Right lobe of liver (tissue), 6 donors: Measurements from ENCODE around the gene ADGRV1. TPM values are rescaled to one million over a fixed set of nuclear protein-coding genes. Genes with fewer than 3 reads are reported as not detected.

Experiments
- ATAC-seq, 4 donors: fragments of 200-7000 bp; cut with Tn5 transposase; one replicate each; pipeline ENCODE4 v1.9.1; 2020; ENCODE audit warnings: mild to moderate bottlenecking in 4 of 4, moderate library complexity in 4 of 4
- DNase-seq, 3 donors: peaks; one replicate each; pipeline ENCODE4 v3.0.0-alpha.2; 2020
- H3K27ac ChIP-seq, 3 donors: fragments of 200-600 bp; one replicate each; pipeline ENCODE4 v1.8.0; 2022
- H3K27me3 ChIP-seq, 2 donors: fragments of 200-600 bp; one replicate each; pipeline ENCODE4 v1.8.0; 2022
- H3K36me3 ChIP-seq, 4 donors: fragments of 200-600 bp; sonication (generic) in 1 of 4; one replicate each; pipeline versions ENCODE4 v1.5.1 to v1.8.0; 2017 to 2022; ENCODE audit warnings: control low read depth in 1 of 4
- H3K4me1 ChIP-seq, 4 donors: fragments of 200-600 bp; sonication (generic) in 1 of 4; one replicate each; pipeline versions ENCODE4 v1.5.1 to v1.8.0; 2017 to 2022; ENCODE audit warnings: control low read depth in 1 of 4
- H3K4me3 ChIP-seq, 3 donors: fragments of 200-600 bp; one replicate each; pipeline ENCODE4 v1.8.0; 2022
- H3K9me3 ChIP-seq, 4 donors: fragments of 200-600 bp; sonication (generic) in 1 of 4; one replicate each; pipeline versions ENCODE4 v1.5.1 to v1.8.0; 2017 to 2022; ENCODE audit warnings: control low read depth in 1 of 4
- POLR2A ChIP-seq: fragments of 450-650 bp; IDR thresholded peaks from one replicate; pipeline ENCODE4 v1.6.1; 2017; ENCODE audit warnings: antibody characterized with exemption, mild to moderate bottlenecking
- WGBS: methylation state at CpG from one replicate; pipeline ENCODE4 v1.1.6; 2018; ENCODE audit warnings: low coverage, low lambda C conversion rate; ENCODE audit not compliant: insufficient coverage; ENCODE audit errors: missing lambda C conversion rate; 5-methylcytosine and 5-hydroxymethylcytosine counted together
- intact Hi-C, 2 donors: fragments of 100-400 bp; cut with DNase I; formaldehyde crosslinking; loops; one replicate each; pipeline versions ENCODE4 v1.11.2 to v1.14.1; 2022
- total RNA-seq, 6 experiments: library from RNA; depleted of rRNA in 2 of 6; stranded (reverse); fragments of >200 nt in 2 of 6; fragmentation: NEBNext Ultra II Directional in 3 of 6; extraction: Animal tissue kit (Norgen Biotek cat#: 25700) in 3 of 6; gene quantifications; one replicate each; pipeline versions ENCODE4 v1.1.0 to v1.2.4, GENCODE V29; 2016 to 2023
- TF ChIP-seq, protein P1 (sequence below), 4 donors: fragments of 200-600 bp in 3 of 4; fragments of 450-650 bp in 1 of 4; IDR thresholded peaks; one replicate each; pipeline versions ENCODE4 v1.5.1 to v1.8.0; 2016 to 2022; ENCODE audit warnings: antibody characterized with exemption in 4 of 4, mild to moderate bottlenecking in 2 of 4
- donor health status: DM: no; HTN: yes; CAD: no.
- donor health status: DM: no; HTN: no; CAD: no.
- donor health status: DM: no; HTN: no; CAD: no.
- donor health status: DM: no; HTN: yes; CAD: no.
- donor health status: DM: no; HTN: yes; CAD: no.

The ADGRV1 gene
- total RNA-seq, 6 experiments from 2014 or later = 4.5 to 15.9 (median 7.4) TPM

DNA sequence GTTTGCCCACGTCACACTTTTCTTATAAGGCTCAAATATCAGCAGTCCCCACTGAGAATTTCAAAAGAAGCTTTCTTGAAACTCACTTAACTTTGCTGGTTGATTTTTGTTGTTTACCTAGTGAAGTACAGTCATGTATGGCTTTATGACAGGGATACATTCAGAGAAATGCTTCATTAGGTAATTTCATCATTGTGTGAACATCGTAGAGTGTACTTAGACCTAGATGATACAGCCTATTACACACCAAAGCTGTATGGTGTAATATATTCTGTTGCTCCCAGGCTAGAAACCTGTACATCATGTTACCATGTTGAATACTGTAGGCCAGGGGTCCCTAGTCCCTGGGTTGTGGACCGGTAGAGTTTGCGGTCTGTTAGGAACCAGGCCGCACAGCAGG lies 647.5 kb downstream of the ADGRV1 start:
- Histone ChIP-seq H3K9me3 (no peaks in the 10 kb centered on the region), H3K36me3 (no peaks in the 10 kb centered on the region), H3K27ac (no peak overlapping the region), H3K27me3 (no peaks in the 10 kb centered on the region), H3K4me3 (no peak overlapping the region), H3K4me1 (no peaks in the 10 kb centered on the region)
- intact Hi-C loops = no loop called here
- no peak for TF ChIP-seq POLR2A
- TF ChIP-seq, protein P1, sequence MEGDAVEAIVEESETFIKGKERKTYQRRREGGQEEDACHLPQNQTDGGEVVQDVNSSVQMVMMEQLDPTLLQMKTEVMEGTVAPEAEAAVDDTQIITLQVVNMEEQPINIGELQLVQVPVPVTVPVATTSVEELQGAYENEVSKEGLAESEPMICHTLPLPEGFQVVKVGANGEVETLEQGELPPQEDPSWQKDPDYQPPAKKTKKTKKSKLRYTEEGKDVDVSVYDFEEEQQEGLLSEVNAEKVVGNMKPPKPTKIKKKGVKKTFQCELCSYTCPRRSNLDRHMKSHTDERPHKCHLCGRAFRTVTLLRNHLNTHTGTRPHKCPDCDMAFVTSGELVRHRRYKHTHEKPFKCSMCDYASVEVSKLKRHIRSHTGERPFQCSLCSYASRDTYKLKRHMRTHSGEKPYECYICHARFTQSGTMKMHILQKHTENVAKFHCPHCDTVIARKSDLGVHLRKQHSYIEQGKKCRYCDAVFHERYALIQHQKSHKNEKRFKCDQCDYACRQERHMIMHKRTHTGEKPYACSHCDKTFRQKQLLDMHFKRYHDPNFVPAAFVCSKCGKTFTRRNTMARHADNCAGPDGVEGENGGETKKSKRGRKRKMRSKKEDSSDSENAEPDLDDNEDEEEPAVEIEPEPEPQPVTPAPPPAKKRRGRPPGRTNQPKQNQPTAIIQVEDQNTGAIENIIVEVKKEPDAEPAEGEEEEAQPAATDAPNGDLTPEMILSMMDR (IDR thresholded peaks at IDR 0.05) = no peak
- DNase-seq (no peak), ATAC-seq (no peak)
- WGBS = 98% methylated on average over 4 of the region's 5 CpGs

DNA sequence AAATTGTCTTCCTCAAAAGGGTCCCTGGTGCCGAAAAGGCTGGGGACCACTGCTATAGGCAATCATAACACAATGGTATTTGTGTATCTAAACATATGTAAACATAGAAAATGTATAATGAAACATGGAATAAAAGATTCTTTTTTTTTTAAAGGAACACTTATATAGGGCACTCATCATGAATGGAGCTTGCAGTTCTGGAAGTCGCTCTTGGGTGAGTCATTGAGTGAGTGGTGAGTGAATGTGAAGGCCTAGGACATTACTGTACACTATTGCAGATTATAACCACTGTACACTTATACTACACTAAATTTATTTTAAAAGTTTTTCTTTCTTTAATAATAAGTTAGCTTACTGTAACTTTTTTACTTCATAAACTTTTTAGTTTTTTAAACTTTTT lies 648.1 kb downstream of the ADGRV1 start:
- intact Hi-C loops = no loop called here
- H3K4me1 ChIP-seq = no peaks in the 10 kb centered on the region
- ATAC-seq = no peak
- no peaks in the 10 kb centered on the region for H3K36me3 ChIP-seq
- 83% methylated on average over 2 of the region's 2 CpGs for WGBS
- no peak overlapping the region for H3K4me3 ChIP-seq
- TF ChIP-seq, protein P1 (IDR thresholded peaks at IDR 0.05) = no peak
- no peak for TF ChIP-seq POLR2A
- H3K9me3 ChIP-seq = no peaks in the 10 kb centered on the region
- no peak for DNase-seq
- H3K27ac ChIP-seq = no peak overlapping the region
- no peaks in the 10 kb centered on the region for H3K27me3 ChIP-seq

DNA sequence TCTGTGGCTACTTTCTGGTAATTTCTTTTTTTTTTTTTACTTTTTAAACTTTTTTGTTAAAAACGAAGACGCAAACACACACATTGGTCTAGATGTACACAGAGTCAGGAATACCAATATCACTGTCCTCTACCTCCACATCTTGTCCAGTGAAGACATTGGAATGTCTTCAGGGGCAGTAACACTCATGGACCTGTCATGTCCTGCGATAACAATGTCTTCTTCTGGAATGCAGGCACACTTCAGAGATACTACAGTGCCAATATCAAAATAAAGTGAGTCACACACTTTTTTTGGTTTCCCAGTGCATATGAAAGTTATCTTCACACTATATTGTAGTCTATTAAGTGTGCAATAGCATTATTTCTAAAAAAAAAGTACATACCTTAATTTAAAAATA lies 648.7 kb downstream of the ADGRV1 start:
- Histone ChIP-seq H3K9me3 (no peaks in the 10 kb centered on the region), H3K27me3 (no peaks in the 10 kb centered on the region), H3K36me3 (no peaks in the 10 kb centered on the region), H3K27ac (no peak overlapping the region), H3K4me3 (no peak overlapping the region), H3K4me1 (no peaks in the 10 kb centered on the region)
- ATAC-seq = no peak
- DNase-seq = no peak
- intact Hi-C loops = no loop called here
- 75% methylated on average over 3 of the region's 3 CpGs for WGBS
- TF ChIP-seq, protein P1 (IDR thresholded peaks at IDR 0.05) = no peak
- no peak for TF ChIP-seq POLR2A

DNA sequence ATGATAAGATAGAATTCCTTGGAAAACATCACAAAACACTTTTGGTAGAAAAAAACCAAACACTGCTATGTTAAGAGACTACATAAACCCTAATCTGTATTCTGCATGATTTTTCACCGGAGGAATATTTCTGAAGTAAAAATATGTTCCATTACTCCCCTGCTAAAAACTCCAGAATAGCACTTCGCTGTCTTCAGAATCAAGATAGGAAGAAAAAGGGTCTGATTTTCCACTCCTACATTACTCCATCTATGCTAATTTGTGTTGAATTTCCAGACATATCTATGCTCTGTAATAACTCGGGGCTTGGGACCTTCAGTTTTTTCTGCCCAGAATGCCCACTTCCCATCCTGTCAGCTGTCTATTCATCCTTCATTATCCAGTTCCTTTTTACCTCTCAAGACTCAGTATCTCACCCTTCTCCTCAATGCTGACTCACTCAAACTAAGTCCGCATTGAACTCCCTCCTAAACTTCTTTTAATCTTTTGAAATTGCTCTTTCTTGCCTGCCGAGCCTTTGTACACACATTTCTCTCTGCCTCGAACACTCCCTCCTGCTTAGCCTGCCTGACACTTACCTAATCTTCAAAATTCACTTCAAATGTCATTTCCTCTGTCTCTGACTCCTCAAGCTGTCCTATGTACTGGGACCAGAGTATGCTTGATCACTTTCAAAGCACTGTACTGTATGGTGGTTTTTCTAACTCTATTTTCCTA lies 653.6 kb downstream of the ADGRV1 start:
- intact Hi-C loops = no loop called here
- no peaks in the 10 kb centered on the region for H3K27me3 ChIP-seq
- no peaks in the 10 kb centered on the region for H3K4me1 ChIP-seq
- no peaks in the 10 kb centered on the region for H3K36me3 ChIP-seq
- peak in 1 of 4 donors; percentile 16 for ATAC-seq
- TF ChIP-seq, protein P1 (IDR thresholded peaks at IDR 0.05) = no peak
- TF ChIP-seq POLR2A = no peak
- no peak overlapping the region for H3K27ac ChIP-seq
- no peak overlapping the region for H3K4me3 ChIP-seq
- no peaks in the 10 kb centered on the region for H3K9me3 ChIP-seq
- WGBS = 61% methylated on average over 6 of the region's 6 CpGs
- no peak for DNase-seq
